ENCODE data around the gene P2RY14.

GRCh38 chr3:151318991-151319390, 40.6 kb upstream of the P2RY14 start:
- TF ChIP-seq EZH2phosphoT487 (IDR thresholded peaks at IDR 0.05; ENCODE audit: borderline replicate concordance) (no peak), CTCF (conservative IDR thresholded peaks at IDR 0.05; ENCODE audit: low read length) (no peak)

Measured in Loucy (cell line).